ENCODE data around the gene DECR2. TPM values are rescaled to one million over a fixed set of nuclear protein-coding genes. Genes with fewer than 3 reads are reported as not detected.
A peak's percentile ranks its signal among the peaks of the same experiment; 100 is the strongest.

The DECR2 gene
- total and polyA plus RNA-seq, 4 donors, result 42.2 to 210 (median 126) TPM

GRCh38 chr16:404971-405486 is 3.3 kb downstream of the DECR2 start:
- Histone ChIP-seq H3K4me3 (ENCODE audit: low read depth in 1 of 3, low read length in 3 of 3) (no peak overlapping the region), H3K9me3 (ENCODE audit: control insufficient read depth in 4 of 4, low read length in 3 of 4) (no peaks in the 10 kb centered on the region), H3K27ac (ENCODE audit: low read depth in 1 of 2, low read length in 2 of 2) (peak overlapping the region; percentile 80 to 82), H3K4me1 (ENCODE audit: control insufficient read depth in 4 of 4, insufficient read depth in 4 of 4, low read length in 3 of 4) (peaks cover 4 to 38% (median 23%) of the 10 kb centered on the region in 4 donors), H3K9ac (ENCODE audit: low read depth in 1 of 2, low read length in 2 of 2) (peak overlapping the region in 1 of 2 donors; percentile 49), H3K36me3 (ENCODE audit: control insufficient read depth in 4 of 4, insufficient read depth in 3 of 4, low read depth in 1 of 4, low read length in 3 of 4) (peaks cover 2 to 12% (median 5%) of the 10 kb centered on the region in 4 donors), H3K27me3 (ENCODE audit: control insufficient read depth in 4 of 4, insufficient read depth in 4 of 4, low read length in 3 of 4) (no peaks in the 10 kb centered on the region)
- TF ChIP-seq HNF4A (conservative IDR thresholded peaks at IDR 0.05) (no peak), HNF4G (IDR thresholded peaks at IDR 0.05) (no peak), FOXA2 (IDR thresholded peaks at IDR 0.05) (no peak), ZBTB33 (IDR thresholded peaks at IDR 0.05) (no peak), REST (IDR thresholded peaks at IDR 0.05) (no peak), ATF3 (IDR thresholded peaks at IDR 0.05) (no peak), TAF1 (conservative IDR thresholded peaks at IDR 0.05) (no peak), YY1 (IDR thresholded peaks at IDR 0.05) (no peak), GABPA (IDR thresholded peaks at IDR 0.05 in 1 of 2, conservative IDR thresholded peaks at IDR 0.05 in 1 of 2) (no peak), RAD21 (IDR thresholded peaks at IDR 0.05) (no peak), JUND (IDR thresholded peaks at IDR 0.05) (no peak), MAX (IDR thresholded peaks at IDR 0.05) (no peak), RXRA (IDR thresholded peaks at IDR 0.05) (no peak), NR2F2 (IDR thresholded peaks at IDR 0.05) (no peak), FOXA1 (IDR thresholded peaks at IDR 0.05) (no peak), SP1 (IDR thresholded peaks at IDR 0.05) (no peak), EGR1 (IDR thresholded peaks at IDR 0.05; ENCODE audit: low read depth in 2 of 2) (no peak)
- DNase-seq (ENCODE audit: low spot score), result no peak
- 76% methylated on average over 12 of the region's 12 CpGs for WGBS

Measured in liver (tissue), 9 donors.